NCI-H2107 treated with DMSO at 0.1 percent for 48 hours (cell line): ENCODE measurements around the gene SOX4.

ENCODE experiments used
- DNase-seq: peaks from one replicate; lab custom pipeline; 2025; ENCODE audit not compliant: unreplicated experiment; lab: John Stamatoyannopoulos, UW

Gene SOX4

GRCh38 chr6:21612067-21612745, 18.7 kb downstream of the SOX4 start:
- DNase-seq, result no peak

DNA sequence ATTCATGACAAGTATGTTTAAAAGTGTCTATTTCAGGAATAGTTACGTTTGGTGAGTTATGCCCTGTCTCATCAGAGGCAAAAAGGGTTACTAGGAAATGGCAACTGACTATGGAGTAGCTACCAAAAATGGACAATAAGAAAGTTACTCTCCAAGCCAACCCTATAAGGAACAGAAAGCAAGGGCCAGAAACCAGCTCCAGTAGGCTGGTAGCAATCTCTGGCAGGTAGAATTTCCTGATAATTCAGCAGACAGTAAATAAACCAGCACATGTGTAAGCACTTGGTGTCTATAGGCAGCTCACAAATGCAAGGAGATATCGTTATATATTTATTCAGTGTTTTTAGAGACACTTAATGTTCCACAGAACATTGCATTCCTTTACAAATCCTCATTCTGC, 20.3 kb downstream of the SOX4 start:
- no peak for DNase-seq

- no peak for DNase-seq
Observed at GRCh38 chr6:21614226-21614625, 20.7 kb downstream of the SOX4 start.

GRCh38 chr6:21615504-21615903, 22.0 kb downstream of the SOX4 start:
- DNase-seq, result peak; percentile 30

DNA sequence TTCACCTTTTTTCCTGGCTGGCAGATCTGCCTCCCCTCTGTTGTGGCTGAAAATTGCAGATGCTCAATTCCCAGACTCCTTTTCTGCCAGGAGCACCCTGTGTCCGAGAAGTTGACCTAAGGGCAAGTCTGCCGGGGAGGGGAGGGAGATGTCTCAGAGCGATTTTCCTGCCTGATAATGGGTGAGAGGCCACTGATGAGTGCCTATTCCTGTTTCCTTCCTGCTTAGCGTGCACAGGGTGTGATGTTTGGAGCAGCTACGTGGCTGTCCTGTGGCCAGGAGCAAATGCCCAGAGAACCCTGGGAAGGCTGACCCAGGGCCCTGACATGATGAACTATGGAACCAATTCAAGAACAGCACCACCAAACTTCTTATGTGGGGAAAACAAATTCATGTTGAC, 22.5 kb downstream of the SOX4 start:
- no peak for DNase-seq

- no peak for DNase-seq
Observed at GRCh38 chr6:21625642-21626041, 32.1 kb downstream of the SOX4 start.

- no peak for DNase-seq
Observed at GRCh38 chr6:21626756-21627155, 33.2 kb downstream of the SOX4 start.

GRCh38 chr6:21628160-21628559, 34.6 kb downstream of the SOX4 start:
- no peak for DNase-seq

DNA sequence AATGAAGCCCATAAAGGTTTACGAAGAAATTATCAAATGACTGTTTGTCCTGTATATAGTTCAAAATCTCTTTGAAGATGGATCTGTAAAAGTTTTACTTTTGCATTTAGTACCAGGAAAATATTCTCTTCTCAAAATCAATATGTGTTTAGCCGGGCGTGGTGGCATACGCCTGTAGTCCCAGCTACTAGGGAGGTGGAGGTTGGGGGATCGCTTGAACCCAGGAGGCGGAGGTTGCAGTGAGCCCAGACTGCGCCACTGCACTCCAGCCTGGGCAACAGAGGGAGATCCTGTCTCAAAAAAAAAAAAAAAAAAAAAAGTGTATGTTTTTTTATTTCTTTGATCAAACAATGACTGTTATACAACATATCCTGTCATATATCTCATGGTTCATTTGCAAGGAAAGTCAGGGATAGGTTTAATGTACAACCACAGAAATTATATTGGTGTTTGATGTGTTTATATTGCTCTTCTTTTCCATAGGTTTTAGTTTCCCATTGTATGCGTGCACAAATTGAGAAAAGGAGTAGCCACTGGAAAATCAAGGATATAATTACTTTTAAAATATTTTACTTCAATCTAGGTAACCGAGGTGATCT, 40.1 kb downstream of the SOX4 start:
- DNase-seq, result no peak

- DNase-seq, result no peak
Observed at GRCh38 chr6:21634582-21634981, 41.0 kb downstream of the SOX4 start.

- no peak for DNase-seq
Observed at GRCh38 chr6:21636876-21637275, 43.3 kb downstream of the SOX4 start.

GRCh38 chr6:21639316-21639715, 45.8 kb downstream of the SOX4 start:
- DNase-seq, result no peak
